ENCODE measurements around the gene CDH16. TPM values are rescaled to one million over a fixed set of nuclear protein-coding genes. Genes with fewer than 3 reads are reported as not detected.

CDH16 gene
- total RNA-seq, 1 donor from 2014 or later: not detected

GRCh38 chr16:66916518-66916917 lies 2.2 kb downstream of the CDH16 start:
- no peak overlapping the region for H3K27ac ChIP-seq (ENCODE audit: low read depth, low read length)
- no peaks in the 10 kb centered on the region for H3K9me3 ChIP-seq (ENCODE audit: control insufficient read depth in 3 of 3, low read length in 3 of 3)
- peaks cover 0 to under 1% (median 0%) of the 10 kb centered on the region in 3 donors for H3K36me3 ChIP-seq (ENCODE audit: control insufficient read depth in 3 of 3, insufficient read depth in 3 of 3, low read length in 3 of 3)
- peaks cover 28 to 39% (median 34%) of the 10 kb centered on the region in 3 donors for H3K4me1 ChIP-seq (ENCODE audit: control insufficient read depth in 3 of 3, insufficient read depth in 3 of 3, low read length in 3 of 3)
- no peak overlapping the region for H3K9ac ChIP-seq (ENCODE audit: low read depth in 1 of 3, low read length in 3 of 3)
- peaks cover 0 to 3% (median 0%) of the 10 kb centered on the region in 3 donors for H3K27me3 ChIP-seq (ENCODE audit: control insufficient read depth in 3 of 3, insufficient read depth in 3 of 3, low read length in 3 of 3)
- H3K4me3 ChIP-seq (ENCODE audit: low read length in 3 of 3): no peak overlapping the region

- Histone ChIP-seq H3K4me1 (ENCODE audit: control insufficient read depth in 3 of 3, insufficient read depth in 3 of 3, low read length in 3 of 3) (peaks cover 20 to 28% (median 22%) of the 10 kb centered on the region in 3 donors), H3K27me3 (ENCODE audit: control insufficient read depth in 3 of 3, insufficient read depth in 3 of 3, low read length in 3 of 3) (peaks cover 0 to 3% (median 0%) of the 10 kb centered on the region in 3 donors), H3K9me3 (ENCODE audit: control insufficient read depth in 3 of 3, low read length in 3 of 3) (no peaks in the 10 kb centered on the region), H3K4me3 (ENCODE audit: low read length in 3 of 3) (no peak overlapping the region), H3K27ac (ENCODE audit: low read depth, low read length) (no peak overlapping the region), H3K36me3 (ENCODE audit: control insufficient read depth in 3 of 3, insufficient read depth in 3 of 3, low read length in 3 of 3) (no peaks in the 10 kb centered on the region), H3K9ac (ENCODE audit: low read depth in 1 of 3, low read length in 3 of 3) (no peak overlapping the region)
Observed at GRCh38 chr16:66915041-66915440, 3.6 kb downstream of the CDH16 start.

- Histone ChIP-seq H3K9me3 (ENCODE audit: control insufficient read depth in 3 of 3, low read length in 3 of 3) (no peaks in the 10 kb centered on the region), H3K9ac (ENCODE audit: low read depth in 1 of 3, low read length in 3 of 3) (no peak overlapping the region), H3K36me3 (ENCODE audit: control insufficient read depth in 3 of 3, insufficient read depth in 3 of 3, low read length in 3 of 3) (no peaks in the 10 kb centered on the region), H3K4me1 (ENCODE audit: control insufficient read depth in 3 of 3, insufficient read depth in 3 of 3, low read length in 3 of 3) (peaks cover 15 to 23% (median 17%) of the 10 kb centered on the region in 3 donors), H3K27ac (ENCODE audit: low read depth, low read length) (no peak overlapping the region), H3K4me3 (ENCODE audit: low read length in 3 of 3) (no peak overlapping the region), H3K27me3 (ENCODE audit: control insufficient read depth in 3 of 3, insufficient read depth in 3 of 3, low read length in 3 of 3) (peaks cover 0 to 3% (median 0%) of the 10 kb centered on the region in 3 donors)
Observed at GRCh38 chr16:66914541-66914940, 4.1 kb downstream of the CDH16 start.

- Histone ChIP-seq H3K4me3 (ENCODE audit: low read length in 3 of 3) (no peak overlapping the region), H3K36me3 (ENCODE audit: control insufficient read depth in 3 of 3, insufficient read depth in 3 of 3, low read length in 3 of 3) (no peaks in the 10 kb centered on the region), H3K27ac (ENCODE audit: low read depth, low read length) (no peak overlapping the region), H3K27me3 (ENCODE audit: control insufficient read depth in 3 of 3, insufficient read depth in 3 of 3, low read length in 3 of 3) (peaks cover 0 to 3% (median 0%) of the 10 kb centered on the region in 3 donors), H3K9ac (ENCODE audit: low read depth in 1 of 3, low read length in 3 of 3) (no peak overlapping the region), H3K4me1 (ENCODE audit: control insufficient read depth in 3 of 3, insufficient read depth in 3 of 3, low read length in 3 of 3) (peaks cover 9 to 16% (median 9%) of the 10 kb centered on the region in 3 donors), H3K9me3 (ENCODE audit: control insufficient read depth in 3 of 3, low read length in 3 of 3) (no peaks in the 10 kb centered on the region)
Observed at GRCh38 chr16:66913711-66914110, 5.0 kb downstream of the CDH16 start.

- Histone ChIP-seq H3K36me3 (ENCODE audit: control insufficient read depth in 3 of 3, insufficient read depth in 3 of 3, low read length in 3 of 3) (no peaks in the 10 kb centered on the region), H3K9me3 (ENCODE audit: control insufficient read depth in 3 of 3, low read length in 3 of 3) (no peaks in the 10 kb centered on the region), H3K4me1 (ENCODE audit: control insufficient read depth in 3 of 3, insufficient read depth in 3 of 3, low read length in 3 of 3) (peaks cover 7 to 16% (median 9%) of the 10 kb centered on the region in 3 donors)
Observed at GRCh38 chr16:66913081-66913480, 5.6 kb downstream of the CDH16 start.

GRCh38 chr16:66911801-66912200 lies 6.9 kb downstream of the CDH16 start:
- no peak overlapping the region for H3K4me3 ChIP-seq (ENCODE audit: low read length in 3 of 3)
- H3K27me3 ChIP-seq (ENCODE audit: control insufficient read depth in 3 of 3, insufficient read depth in 3 of 3, low read length in 3 of 3): peaks cover 0 to 3% (median 0%) of the 10 kb centered on the region in 3 donors
- H3K27ac ChIP-seq (ENCODE audit: low read depth, low read length): no peak overlapping the region
- peaks cover 14 to 21% (median 15%) of the 10 kb centered on the region in 3 donors for H3K4me1 ChIP-seq (ENCODE audit: control insufficient read depth in 3 of 3, insufficient read depth in 3 of 3, low read length in 3 of 3)
- no peaks in the 10 kb centered on the region for H3K36me3 ChIP-seq (ENCODE audit: control insufficient read depth in 3 of 3, insufficient read depth in 3 of 3, low read length in 3 of 3)
- H3K9me3 ChIP-seq (ENCODE audit: control insufficient read depth in 3 of 3, low read length in 3 of 3): no peaks in the 10 kb centered on the region
- H3K9ac ChIP-seq (ENCODE audit: low read depth in 1 of 3, low read length in 3 of 3): no peak overlapping the region

More at GRCh38 chr16:66913081-66913480, 5.6 kb downstream of the CDH16 start:
- no peak overlapping the region for H3K9ac ChIP-seq (ENCODE audit: low read depth in 1 of 3, low read length in 3 of 3)
- H3K27ac ChIP-seq (ENCODE audit: low read depth, low read length): no peak overlapping the region
- H3K27me3 ChIP-seq (ENCODE audit: control insufficient read depth in 3 of 3, insufficient read depth in 3 of 3, low read length in 3 of 3): peaks cover 0 to 3% (median 0%) of the 10 kb centered on the region in 3 donors
- no peak overlapping the region for H3K4me3 ChIP-seq (ENCODE audit: low read length in 3 of 3)

GRCh38 chr16:66911112-66911511 lies 7.6 kb downstream of the CDH16 start:
- H3K27me3 ChIP-seq (ENCODE audit: control insufficient read depth in 3 of 3, insufficient read depth in 3 of 3, low read length in 3 of 3): peaks cover 0 to under 1% (median 0%) of the 10 kb centered on the region in 3 donors
- no peak overlapping the region for H3K27ac ChIP-seq (ENCODE audit: low read depth, low read length)
- no peak overlapping the region for H3K4me3 ChIP-seq (ENCODE audit: low read length in 3 of 3)
- H3K4me1 ChIP-seq (ENCODE audit: control insufficient read depth in 3 of 3, insufficient read depth in 3 of 3, low read length in 3 of 3): peaks cover 15 to 28% (median 15%) of the 10 kb centered on the region in 3 donors
- H3K9ac ChIP-seq (ENCODE audit: low read depth in 1 of 3, low read length in 3 of 3): no peak overlapping the region
- no peaks in the 10 kb centered on the region for H3K9me3 ChIP-seq (ENCODE audit: control insufficient read depth in 3 of 3, low read length in 3 of 3)
- H3K36me3 ChIP-seq (ENCODE audit: control insufficient read depth in 3 of 3, insufficient read depth in 3 of 3, low read length in 3 of 3): no peaks in the 10 kb centered on the region

GRCh38 chr16:66910175-66910940 lies 8.3 kb downstream of the CDH16 start:
- H3K36me3 ChIP-seq (ENCODE audit: control insufficient read depth in 3 of 3, insufficient read depth in 3 of 3, low read length in 3 of 3): no peaks in the 10 kb centered on the region
- no peaks in the 10 kb centered on the region for H3K9me3 ChIP-seq (ENCODE audit: control insufficient read depth in 3 of 3, low read length in 3 of 3)
- H3K4me3 ChIP-seq (ENCODE audit: low read length in 3 of 3): no peak overlapping the region
- H3K9ac ChIP-seq (ENCODE audit: low read depth in 1 of 3, low read length in 3 of 3): no peak overlapping the region
- peaks cover 20 to 35% (median 21%) of the 10 kb centered on the region in 3 donors for H3K4me1 ChIP-seq (ENCODE audit: control insufficient read depth in 3 of 3, insufficient read depth in 3 of 3, low read length in 3 of 3)
- H3K27me3 ChIP-seq (ENCODE audit: control insufficient read depth in 3 of 3, insufficient read depth in 3 of 3, low read length in 3 of 3): no peaks in the 10 kb centered on the region
- H3K27ac ChIP-seq (ENCODE audit: low read depth, low read length): no peak overlapping the region

GRCh38 chr16:66908762-66909559 lies 9.7 kb downstream of the CDH16 start:
- Histone ChIP-seq H3K9ac (ENCODE audit: low read depth in 1 of 3, low read length in 3 of 3) (no peak overlapping the region), H3K4me3 (ENCODE audit: low read length in 3 of 3) (no peak overlapping the region), H3K9me3 (ENCODE audit: control insufficient read depth in 3 of 3, low read length in 3 of 3) (no peaks in the 10 kb centered on the region), H3K27ac (ENCODE audit: low read depth, low read length) (no peak overlapping the region), H3K36me3 (ENCODE audit: control insufficient read depth in 3 of 3, insufficient read depth in 3 of 3, low read length in 3 of 3) (no peaks in the 10 kb centered on the region), H3K27me3 (ENCODE audit: control insufficient read depth in 3 of 3, insufficient read depth in 3 of 3, low read length in 3 of 3) (no peaks in the 10 kb centered on the region), H3K4me1 (ENCODE audit: control insufficient read depth in 3 of 3, insufficient read depth in 3 of 3, low read length in 3 of 3) (peaks cover 31 to 42% (median 33%) of the 10 kb centered on the region in 3 donors)

GRCh38 chr16:66908116-66908515 lies 10.6 kb downstream of the CDH16 start:
- H3K27ac ChIP-seq (ENCODE audit: low read depth, low read length): no peak overlapping the region
- H3K9ac ChIP-seq (ENCODE audit: low read depth in 1 of 3, low read length in 3 of 3): no peak overlapping the region
- no peaks in the 10 kb centered on the region for H3K36me3 ChIP-seq (ENCODE audit: control insufficient read depth in 3 of 3, insufficient read depth in 3 of 3, low read length in 3 of 3)
- no peaks in the 10 kb centered on the region for H3K9me3 ChIP-seq (ENCODE audit: control insufficient read depth in 3 of 3, low read length in 3 of 3)
- peaks cover 34 to 42% (median 36%) of the 10 kb centered on the region in 3 donors for H3K4me1 ChIP-seq (ENCODE audit: control insufficient read depth in 3 of 3, insufficient read depth in 3 of 3, low read length in 3 of 3)
- H3K27me3 ChIP-seq (ENCODE audit: control insufficient read depth in 3 of 3, insufficient read depth in 3 of 3, low read length in 3 of 3): no peaks in the 10 kb centered on the region
- no peak overlapping the region for H3K4me3 ChIP-seq (ENCODE audit: low read length in 3 of 3)
